ENCODE data around the gene SZRD1. TPM values are rescaled to one million over a fixed set of nuclear protein-coding genes. Genes with fewer than 3 reads are reported as not detected.

Gene SZRD1
- total RNA-seq, 1 donor from 2014 or later, result 110 TPM

GRCh38 chr1:16421201-16421600 is 54.2 kb downstream of the SZRD1 start:
- Histone ChIP-seq H3K9me3 (no peaks in the 10 kb centered on the region), H3K4me1 (no peaks in the 10 kb centered on the region), H3K27ac (no peak overlapping the region), H3K4me3 (no peak overlapping the region), H3K36me3 (no peaks in the 10 kb centered on the region), H3K27me3 (no peaks in the 10 kb centered on the region)
- intact Hi-C loops (cut with DNase I), result no loop called here
- DNase-seq, result no peak
- no peak for TF ChIP-seq CTCF (IDR thresholded peaks at IDR 0.05)
- peak; percentile 12 for ATAC-seq

GRCh38 chr1:16422041-16422440 is 55.0 kb downstream of the SZRD1 start:
- Histone ChIP-seq H3K9me3 (no peaks in the 10 kb centered on the region), H3K36me3 (no peaks in the 10 kb centered on the region), H3K4me3 (no peak overlapping the region), H3K27ac (no peak overlapping the region), H3K4me1 (no peaks in the 10 kb centered on the region), H3K27me3 (no peaks in the 10 kb centered on the region)
- ATAC-seq (no peak), DNase-seq (no peak)
- intact Hi-C loops (cut with DNase I), result no loop called here
- no peak for TF ChIP-seq CTCF (IDR thresholded peaks at IDR 0.05)

DNA sequence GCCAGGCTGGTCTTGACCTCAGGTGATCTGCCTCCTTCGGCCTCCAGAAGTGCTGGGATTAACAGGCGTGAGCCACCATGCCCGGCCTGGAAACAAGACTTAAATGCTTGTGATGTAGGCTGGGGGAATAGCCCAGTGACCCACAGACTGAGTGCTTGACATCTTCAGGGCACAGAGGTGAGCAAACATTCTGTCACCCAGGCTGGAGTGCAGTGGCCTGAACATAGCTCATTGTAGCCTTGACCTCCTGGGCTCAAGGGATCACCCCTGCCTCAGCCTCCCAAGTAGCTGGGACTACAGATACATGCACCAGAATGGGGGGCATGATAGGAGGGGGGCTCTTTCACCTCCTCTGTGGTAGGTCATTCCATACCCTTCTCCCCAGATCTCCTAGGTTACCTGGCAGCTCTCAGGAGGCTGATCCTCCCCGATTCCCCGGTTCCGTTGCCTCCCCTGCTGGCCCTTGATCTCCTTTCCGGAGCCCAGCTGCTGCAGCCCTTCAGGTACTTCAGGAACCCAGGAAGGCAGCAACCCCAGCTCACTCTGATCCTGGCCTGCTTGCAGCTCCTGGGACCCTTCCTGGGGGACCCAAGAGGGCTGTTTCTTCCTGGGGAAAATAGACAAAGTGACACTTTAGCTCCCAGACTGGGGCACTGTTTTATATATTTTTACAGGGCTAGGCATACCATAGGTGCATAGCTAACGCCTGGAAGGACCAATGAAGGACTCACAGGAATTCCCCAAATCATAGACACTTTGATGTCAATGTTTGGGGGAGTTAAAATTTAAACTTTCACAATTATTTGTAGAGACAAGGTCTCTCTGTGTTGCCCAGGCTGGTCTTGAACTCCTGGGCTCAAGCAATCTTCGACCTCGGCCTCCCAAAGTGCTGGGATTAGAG is 58.3 kb downstream of the SZRD1 start:
- H3K9me3 ChIP-seq, result no peaks in the 10 kb centered on the region
- no peak overlapping the region for H3K4me3 ChIP-seq
- ATAC-seq (no peak), DNase-seq (no peak)
- H3K36me3 ChIP-seq, result no peaks in the 10 kb centered on the region
- intact Hi-C loops (cut with DNase I), result no loop called here
- no peaks in the 10 kb centered on the region for H3K4me1 ChIP-seq
- no peak for TF ChIP-seq CTCF (IDR thresholded peaks at IDR 0.05)
- no peaks in the 10 kb centered on the region for H3K27me3 ChIP-seq
- H3K27ac ChIP-seq, result no peak overlapping the region

- no peak overlapping the region for H3K27ac ChIP-seq
- H3K36me3 ChIP-seq, result no peaks in the 10 kb centered on the region
- H3K4me3 ChIP-seq, result no peak overlapping the region
- TF ChIP-seq CTCF (IDR thresholded peaks at IDR 0.05), result no peak
- no peaks in the 10 kb centered on the region for H3K9me3 ChIP-seq
- intact Hi-C loops (cut with DNase I), result no loop called here
- DNase-seq (no peak), ATAC-seq (no peak)
- H3K27me3 ChIP-seq, result no peaks in the 10 kb centered on the region
- peaks cover 6% of the 10 kb centered on the region for H3K4me1 ChIP-seq
Measured at GRCh38 chr1:16430606-16431005, 63.6 kb downstream of the SZRD1 start.

DNA sequence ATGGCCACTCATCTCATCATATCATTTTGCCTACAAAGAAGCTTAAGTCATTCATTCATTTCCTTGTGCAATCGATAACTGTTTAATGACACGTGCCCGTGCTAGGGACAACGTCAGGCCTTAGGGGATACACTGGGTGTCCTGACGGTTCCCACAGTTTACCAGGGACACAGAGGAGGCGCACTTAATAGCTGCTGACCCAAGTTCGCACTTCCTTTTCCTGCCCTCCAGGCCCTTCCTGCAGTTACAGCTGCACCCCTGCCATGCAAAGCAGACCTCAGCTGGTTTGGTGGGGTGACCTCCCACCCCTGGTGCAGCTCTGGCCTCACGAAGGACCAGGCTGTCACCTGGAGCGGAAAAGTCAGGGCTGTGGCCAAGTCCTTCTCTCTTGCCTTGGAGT is 66.0 kb downstream of the SZRD1 start:
- no peak for TF ChIP-seq CTCF (IDR thresholded peaks at IDR 0.05)
- no peak for DNase-seq
- H3K27me3 ChIP-seq, result no peaks in the 10 kb centered on the region
- H3K36me3 ChIP-seq, result no peaks in the 10 kb centered on the region
- intact Hi-C loops (cut with DNase I), result no loop called here
- no peaks in the 10 kb centered on the region for H3K9me3 ChIP-seq
- H3K27ac ChIP-seq, result no peak overlapping the region
- peaks cover 6% of the 10 kb centered on the region for H3K4me1 ChIP-seq
- peak; percentile 43 for ATAC-seq
- H3K4me3 ChIP-seq, result no peak overlapping the region
